Activated T-cell treated with anti-CD3 and anti-CD28 coated beads, Interleukin-2, amount 50 U/mL, for 48 hours (primary cell): ENCODE data around the gene CACNB4.
"Not testable (repeated sequence)": the region's sequence is repeated elsewhere in the genome, so short reads cannot be mapped to it uniquely, and the experiment has no call there.

Experiments
- DNase-seq, 2 experiments: peaks; one replicate each; pipeline ENCODE4 v3.0.0-alpha.2; 2020

Gene CACNB4

GRCh38 chr2:152049541-152049940 lies 49.3 kb downstream of the CACNB4 start:
- DNase-seq: no peak

GRCh38 chr2:152047824-152048471 lies 50.9 kb downstream of the CACNB4 start:
- no peak for DNase-seq

- no peak for DNase-seq
Measured at GRCh38 chr2:152046940-152047339, 51.9 kb downstream of the CACNB4 start.

DNA sequence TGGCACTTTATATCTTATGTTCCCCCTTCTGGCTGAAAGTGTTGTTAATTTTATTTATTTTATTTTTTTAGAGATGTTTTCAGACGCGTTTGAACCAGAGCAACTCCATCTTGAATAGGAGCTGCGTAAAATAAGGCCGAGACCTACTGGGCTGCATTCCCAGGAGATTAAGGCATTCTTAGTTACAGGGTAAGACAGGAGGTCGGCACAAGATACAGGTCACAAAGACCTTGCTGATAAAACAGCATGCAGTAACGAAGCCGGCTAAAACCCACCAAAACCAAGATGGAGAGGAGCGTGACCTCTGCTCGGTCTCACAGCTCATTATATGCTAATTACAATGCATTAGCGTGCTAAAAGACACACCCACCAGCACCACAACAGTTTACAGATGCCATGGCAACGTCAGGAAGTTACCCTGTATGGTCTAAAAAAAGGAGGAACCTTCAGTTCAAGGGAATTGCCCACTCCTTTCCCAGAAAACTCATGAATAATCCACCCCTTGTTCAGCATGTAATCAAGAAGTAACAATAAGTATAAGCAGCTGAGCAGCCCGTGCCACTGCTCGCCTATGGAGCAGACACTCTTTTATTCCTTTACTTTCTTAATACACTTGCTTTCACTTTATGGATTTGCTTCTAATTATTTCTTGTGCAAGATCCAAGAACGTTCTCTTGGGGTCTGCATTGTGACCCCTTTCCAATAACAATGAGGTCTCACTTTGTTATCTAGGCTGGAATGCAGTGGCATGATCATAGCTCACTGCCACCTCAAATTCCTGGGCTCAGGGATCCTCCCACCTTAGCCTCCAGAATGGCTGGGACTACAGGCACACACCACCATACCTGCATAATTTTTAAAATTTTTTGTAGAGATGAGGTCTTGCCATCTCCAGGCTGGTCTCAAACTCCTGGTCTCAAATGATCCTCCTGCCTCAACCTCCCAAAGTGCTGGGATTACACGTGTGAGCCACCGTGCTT lies 55.9 kb downstream of the CACNB4 start:
- no peak for DNase-seq

DNA sequence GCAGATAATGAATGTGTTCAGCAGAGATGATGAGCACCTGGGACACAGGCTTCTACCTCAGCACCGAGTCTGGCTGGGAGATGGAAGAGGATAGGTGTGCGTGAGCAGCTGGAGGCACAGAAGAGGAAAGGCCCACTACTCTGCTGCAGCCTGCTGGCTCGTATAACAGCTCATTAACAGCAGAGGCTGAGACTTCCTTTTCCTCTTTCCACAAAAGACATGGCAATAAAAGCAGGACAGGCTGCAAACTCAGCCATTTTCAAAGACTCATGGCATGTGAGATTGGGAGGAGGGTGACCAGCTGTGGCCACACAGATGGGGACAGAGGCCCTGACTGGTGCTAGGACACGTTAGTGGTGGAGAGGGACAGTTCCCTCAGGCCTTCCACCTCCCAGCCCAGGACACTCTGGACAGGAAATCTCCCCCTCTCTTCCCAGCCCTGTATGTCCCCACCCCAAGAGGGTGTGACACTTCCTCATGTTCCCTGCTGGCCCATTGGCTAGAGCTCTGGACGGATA lies 60.3 kb downstream of the CACNB4 start:
- DNase-seq: no peak

DNA sequence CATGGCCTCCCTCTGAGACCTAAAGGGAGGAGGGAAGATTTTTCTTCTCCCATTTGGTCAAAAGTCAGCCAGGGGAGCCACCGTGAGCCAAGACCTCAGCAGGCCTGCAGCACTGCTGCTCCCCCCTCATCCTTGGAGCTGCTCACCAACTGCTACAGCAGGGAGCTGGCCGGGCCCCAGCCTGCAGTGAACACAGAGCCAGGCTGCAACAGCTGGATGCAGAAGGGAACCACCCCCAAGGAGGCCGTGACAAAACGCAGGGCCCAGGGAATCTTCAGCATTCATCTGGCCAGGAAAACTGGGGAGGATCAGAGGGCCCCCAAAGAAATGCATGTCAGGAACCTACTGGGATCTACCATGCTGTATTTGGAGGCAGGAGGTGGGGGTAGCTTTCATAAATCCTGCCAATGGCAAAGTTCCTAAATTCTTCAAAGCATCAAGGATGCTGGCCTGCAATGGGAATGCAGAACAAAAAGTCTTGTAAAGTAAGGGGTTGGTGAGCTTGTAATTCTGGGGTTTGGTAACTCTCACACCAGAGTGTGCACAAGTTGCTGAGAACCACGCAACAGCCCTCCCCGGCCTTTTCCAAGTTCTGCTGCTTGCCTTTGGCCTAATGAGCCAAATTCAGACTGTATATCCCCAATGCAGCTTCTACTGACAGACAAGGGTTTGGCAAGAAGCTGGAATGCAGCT lies 61.0 kb downstream of the CACNB4 start:
- DNase-seq: no peak

GRCh38 chr2:152036611-152037469 lies 62.0 kb downstream of the CACNB4 start:
- DNase-seq: peak; percentile 58 to 69

DNA sequence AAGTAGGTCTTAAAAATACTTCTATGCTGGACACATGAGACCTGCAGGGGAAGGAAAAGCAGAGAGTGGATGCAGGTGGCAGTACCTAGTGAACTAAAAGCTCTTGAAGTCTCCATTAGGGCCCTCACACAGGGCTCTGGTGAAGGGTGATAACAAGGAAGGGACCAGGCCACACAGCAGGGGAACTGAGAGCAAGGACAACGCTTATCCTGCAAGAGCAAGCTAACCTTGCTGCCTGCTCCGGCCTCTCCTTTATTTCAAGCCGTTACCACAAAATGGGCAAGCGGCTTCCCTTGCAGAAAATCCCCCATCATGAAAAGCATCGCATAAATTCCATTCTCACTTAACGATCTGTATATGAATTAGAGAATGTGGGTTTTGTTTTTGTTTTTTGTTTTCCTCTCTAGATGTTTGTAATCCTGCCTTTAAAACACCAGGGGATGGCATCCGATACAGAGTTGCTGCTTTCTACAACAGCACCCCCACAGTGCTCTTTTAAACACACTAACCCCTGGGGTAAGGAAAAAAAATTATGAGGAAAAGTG lies 64.5 kb downstream of the CACNB4 start:
- DNase-seq: no peak

DNA sequence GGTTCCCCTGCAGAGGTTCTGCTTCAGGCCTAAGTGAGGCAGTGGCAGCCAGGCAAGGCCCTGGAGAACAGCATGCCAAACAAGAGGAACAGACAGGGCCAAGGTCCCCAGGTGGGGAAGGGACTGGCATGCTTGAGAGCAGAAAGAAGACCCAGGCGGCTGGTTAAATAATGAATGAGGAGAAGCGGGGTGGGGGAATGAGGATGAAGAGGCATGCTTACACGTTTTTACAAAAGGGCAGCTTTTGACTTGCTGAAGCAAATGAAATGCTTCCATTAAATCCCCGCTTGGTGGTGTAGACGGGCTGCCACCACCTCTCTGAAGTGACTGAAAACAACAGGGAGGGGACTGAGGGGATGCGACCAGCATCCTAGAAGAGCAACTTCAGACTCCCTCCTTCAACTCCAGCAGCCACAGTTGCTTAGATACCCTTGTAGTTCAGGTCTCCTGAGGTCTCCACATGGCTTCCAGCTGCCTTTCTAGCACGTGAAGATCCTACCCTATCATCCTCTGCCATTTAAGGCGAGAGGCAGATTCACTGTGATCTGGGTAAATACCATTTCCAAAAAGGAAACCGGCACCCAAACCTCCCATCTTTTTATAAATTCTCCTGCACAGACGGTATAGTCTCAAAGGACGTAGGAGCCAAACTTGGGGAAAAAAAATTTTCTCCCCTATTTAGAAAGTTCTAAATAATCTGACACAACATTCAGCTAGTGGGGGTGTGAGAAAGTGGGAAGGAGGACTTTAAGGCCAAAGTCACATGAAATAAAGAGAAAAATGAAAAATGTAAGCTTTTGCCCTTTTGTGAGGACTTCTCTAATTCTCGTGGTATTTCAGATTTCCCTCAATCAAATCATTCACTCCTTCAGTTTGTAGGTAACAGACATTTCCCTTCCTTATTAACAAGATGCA lies 65.6 kb downstream of the CACNB4 start:
- no peak for DNase-seq

DNA sequence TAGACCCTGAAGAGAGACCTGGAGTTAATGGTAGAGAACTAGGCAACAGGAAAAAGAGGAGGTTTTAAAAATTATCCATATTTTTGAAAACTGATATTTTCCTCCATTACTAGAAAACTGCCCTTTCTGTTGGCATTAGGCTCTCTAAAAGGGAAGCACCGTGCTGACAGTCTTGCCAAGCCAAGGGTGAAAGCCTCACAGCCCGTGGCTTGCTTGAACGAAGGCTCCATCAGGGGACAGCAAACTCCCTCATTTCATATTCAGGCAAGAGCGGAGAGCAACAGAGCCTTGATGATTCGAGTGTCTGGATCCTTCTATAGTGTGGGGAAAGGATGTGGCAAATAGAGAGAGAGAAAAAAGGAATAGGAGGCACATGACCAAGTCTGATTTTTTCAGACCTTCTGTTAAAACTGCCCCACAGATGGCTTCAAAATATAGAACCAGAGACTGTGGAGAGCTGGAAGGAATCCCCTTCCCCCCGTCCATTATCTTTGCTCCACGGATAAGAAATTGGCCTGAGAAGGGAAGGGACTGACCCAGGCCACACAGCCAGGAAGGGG lies 67.0 kb downstream of the CACNB4 start:
- no peak for DNase-seq

GRCh38 chr2:152030596-152031328 lies 68.1 kb downstream of the CACNB4 start:
- not testable (repeated sequence) for DNase-seq

DNA sequence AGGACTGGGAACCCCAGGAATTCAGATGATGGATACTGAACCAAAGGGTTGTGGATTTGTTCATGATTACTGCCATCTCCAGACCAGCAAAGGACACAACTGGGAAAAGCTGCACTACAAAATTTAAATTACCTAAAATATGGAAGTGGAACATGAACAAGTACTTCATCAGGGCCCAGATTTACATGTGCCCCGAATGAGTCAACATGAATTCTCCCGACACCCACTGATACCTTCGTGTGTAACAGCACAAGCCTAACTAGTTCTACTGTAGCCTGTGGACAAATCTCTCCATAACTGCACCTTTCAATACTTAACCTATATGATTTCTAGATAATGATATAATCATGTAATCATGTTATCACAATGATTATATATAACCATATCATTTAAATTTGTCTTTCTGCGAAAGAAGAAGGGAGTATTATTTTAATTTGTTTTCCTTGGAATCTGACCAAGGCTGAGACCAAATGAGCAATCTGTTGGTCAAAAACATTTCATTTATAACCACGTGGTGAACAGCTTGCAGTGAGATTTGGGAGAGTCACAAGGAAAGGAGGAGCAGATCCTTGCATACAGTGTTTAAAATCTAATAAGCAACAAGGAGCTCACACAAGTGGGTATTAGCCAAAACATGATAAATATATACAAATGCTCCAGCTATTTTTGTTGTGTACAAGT lies 70.5 kb downstream of the CACNB4 start:
- no peak for DNase-seq

- peak; percentile 85 to 87 for DNase-seq
Measured at GRCh38 chr2:152025678-152026287, 73.1 kb downstream of the CACNB4 start.

DNA sequence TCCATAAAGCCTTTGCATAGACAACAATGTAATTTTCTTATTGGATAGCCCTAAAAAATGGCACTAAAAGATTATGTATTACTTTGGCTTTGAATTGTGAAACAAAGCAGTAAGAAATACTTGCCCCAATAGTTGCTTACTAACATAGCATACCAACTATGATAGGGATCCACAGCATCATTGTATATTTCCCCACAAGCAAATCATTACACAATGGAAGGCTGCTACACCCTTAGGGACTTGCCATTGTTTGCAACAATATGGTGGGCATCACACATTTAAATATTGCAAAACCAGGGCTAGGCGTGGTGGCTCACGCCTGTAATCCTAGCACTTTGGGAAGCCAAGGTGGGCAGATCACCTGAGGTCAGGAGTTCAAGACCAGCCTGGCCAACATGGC lies 74.4 kb downstream of the CACNB4 start:
- DNase-seq: no peak

DNA sequence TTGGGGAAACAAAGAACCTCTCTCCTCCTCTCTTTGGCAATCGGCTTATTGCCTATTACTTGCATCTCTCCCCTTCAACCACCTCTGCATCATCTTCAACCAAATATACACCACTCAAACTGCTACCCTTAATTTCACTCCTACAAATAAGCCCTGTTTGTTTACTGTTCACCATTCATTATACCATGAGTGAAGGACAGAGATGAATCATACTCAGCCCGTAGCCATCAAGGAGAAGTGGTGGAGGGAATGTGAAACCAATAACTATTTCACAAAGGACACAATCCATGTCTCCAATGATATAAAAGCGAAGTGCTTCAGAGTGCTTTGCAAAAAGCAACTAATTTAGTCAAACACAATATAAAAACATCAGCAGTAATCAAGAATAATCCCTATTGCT lies 76.8 kb downstream of the CACNB4 start:
- no peak for DNase-seq

- DNase-seq: not testable (repeated sequence)
Measured at GRCh38 chr2:152021001-152021400, 77.8 kb downstream of the CACNB4 start.

DNA sequence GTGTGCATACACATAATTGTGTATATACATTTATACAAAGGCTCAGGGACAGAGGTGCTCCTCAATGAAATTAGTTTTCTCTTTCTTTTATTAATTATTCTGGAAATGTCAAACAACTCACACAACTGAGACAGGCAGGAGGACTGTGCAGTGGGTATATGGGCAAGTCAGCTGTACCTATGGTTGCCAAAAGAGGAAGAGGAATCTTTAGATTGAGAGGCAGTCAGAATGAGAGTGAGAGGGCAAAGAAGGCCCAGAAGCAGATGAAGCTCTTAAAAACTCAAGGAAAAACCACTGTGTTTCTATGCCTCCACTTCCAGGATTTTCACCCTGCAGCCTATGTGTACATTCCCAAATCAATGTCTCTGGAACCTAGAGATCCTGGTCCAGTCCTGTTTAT lies 79.1 kb downstream of the CACNB4 start:
- no peak for DNase-seq
